Activated CD8-positive, alpha-beta memory T cell treated with anti-CD3 and anti-CD28 coated beads for 24 hours (primary cell): ENCODE data around the gene ZSCAN31.
A peak's percentile ranks its signal among the peaks of the same experiment; 100 is the strongest.
"Not testable (repeated sequence)": the region's sequence is repeated elsewhere in the genome, so short reads cannot be mapped to it uniquely, and the experiment has no call there.

Experiments used
- DNase-seq: peaks from one replicate; pipeline ENCODE4 v3.0.0-alpha.2; 2020

Gene ZSCAN31

DNA sequence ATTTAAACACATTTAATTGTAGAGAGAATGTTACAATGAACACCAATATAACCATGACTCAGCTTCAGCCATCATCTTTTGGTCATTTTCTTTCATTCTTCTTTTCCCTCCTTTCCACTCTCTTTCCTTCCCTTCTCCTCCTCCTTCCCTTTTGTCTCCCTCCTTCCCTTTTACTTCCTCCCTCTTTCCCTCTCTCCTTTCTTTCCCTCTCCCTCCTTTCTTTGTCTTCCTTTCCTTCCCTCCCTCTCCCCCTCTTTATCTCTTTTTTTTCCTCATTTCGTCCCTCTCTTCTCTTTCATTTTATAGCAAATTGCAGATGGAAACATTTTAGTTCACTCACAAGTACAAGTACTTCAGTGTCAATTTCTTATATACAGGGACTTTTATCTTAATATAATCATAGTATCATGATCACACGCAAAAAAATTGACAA, 15.6 kb upstream of the ZSCAN31 start:
- no peak for DNase-seq

DNA sequence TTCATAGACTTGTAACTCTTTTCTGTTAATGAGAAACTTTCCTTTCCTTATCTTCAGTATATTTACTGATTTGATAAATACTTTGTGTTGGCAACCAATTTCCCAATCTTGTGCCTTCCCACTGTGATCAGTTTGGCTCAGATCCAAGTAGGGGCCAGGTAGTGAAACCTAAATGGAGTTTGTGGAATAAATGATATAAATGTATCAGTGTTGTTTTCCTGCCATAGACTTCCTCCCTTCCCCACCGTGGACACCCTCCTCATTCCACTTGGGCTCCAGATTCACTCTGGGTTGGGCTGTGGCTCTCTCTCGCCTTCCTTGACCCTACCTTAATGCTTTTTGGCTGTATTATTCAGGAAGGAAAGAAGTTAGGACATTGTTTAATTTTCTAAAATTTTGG, 15.1 kb upstream of the ZSCAN31 start:
- DNase-seq = no peak

- peak; percentile 90 for DNase-seq
Measured at GRCh38 chr6:28349892-28350737, 14.2 kb upstream of the ZSCAN31 start, which contains the start of gene ZKSCAN3. ZKSCAN3 (plus strand) TSS chr6:28349947; CDS start chr6:28359587, 9,640 bp downstream.

GRCh38 chr6:28349344-28349891, 13.5 kb upstream of the ZSCAN31 start:
- no peak for DNase-seq

GRCh38 chr6:28347119-28347518, 11.2 kb upstream of the ZSCAN31 start:
- no peak for DNase-seq

GRCh38 chr6:28345201-28345600, 9.3 kb upstream of the ZSCAN31 start:
- no peak for DNase-seq

- no peak for DNase-seq
Measured at GRCh38 chr6:28343898-28344677, 8.1 kb upstream of the ZSCAN31 start.

- no peak for DNase-seq
Measured at GRCh38 chr6:28340310-28341095, 4.6 kb upstream of the ZSCAN31 start.

- no peak for DNase-seq
Measured at GRCh38 chr6:28337121-28337520, 1.2 kb upstream of the ZSCAN31 start.

- peak; percentile 60 for DNase-seq
Measured at GRCh38 chr6:28336284-28337120, 554 bp upstream of the ZSCAN31 start.

GRCh38 chr6:28335040-28335563, 846 bp downstream of the ZSCAN31 start:
- no peak for DNase-seq

GRCh38 chr6:28334286-28335039, 1.5 kb downstream of the ZSCAN31 start:
- DNase-seq = no peak

GRCh38 chr6:28333599-28334018, 2.3 kb downstream of the ZSCAN31 start:
- no peak for DNase-seq

DNA sequence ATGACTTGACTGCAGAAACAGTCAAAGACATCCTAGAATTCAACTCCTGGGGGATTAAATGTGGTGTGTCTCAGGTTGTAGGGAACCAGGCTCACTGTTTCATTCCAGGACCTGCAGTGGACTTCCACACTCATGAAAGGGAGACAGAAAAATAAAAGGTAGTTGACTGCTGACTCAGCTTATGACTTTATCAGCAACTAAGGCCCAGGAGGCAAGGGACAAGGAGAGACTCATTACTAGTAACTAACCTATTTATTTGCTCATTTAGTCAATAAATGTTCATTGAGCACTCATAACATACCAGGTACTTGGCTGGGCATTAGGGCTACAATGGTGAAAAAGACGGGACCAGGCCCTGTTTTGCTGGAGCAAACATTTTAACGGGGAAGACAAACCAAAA, 2.9 kb downstream of the ZSCAN31 start:
- DNase-seq = no peak

DNA sequence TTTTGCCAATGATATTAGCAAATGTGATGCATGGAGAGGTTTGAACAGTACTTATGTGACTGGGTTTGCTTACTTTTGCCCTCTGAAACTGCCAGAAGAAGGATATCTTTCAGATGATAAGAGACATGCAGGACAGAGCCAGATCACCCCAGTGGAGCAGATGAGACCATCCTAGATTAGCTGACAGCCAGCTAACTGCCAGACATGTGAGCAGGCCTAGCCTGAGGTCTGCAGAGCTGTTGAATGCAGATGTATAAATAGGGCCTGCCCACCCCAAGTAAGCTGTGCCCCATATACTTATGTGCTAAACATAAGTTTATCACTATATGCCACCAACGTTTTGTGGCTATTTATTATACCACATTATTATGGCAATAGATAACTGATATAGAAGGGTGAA, 5.9 kb downstream of the ZSCAN31 start:
- no peak for DNase-seq

- no peak for DNase-seq
Measured at GRCh38 chr6:28326371-28326948, 9.5 kb downstream of the ZSCAN31 start.

DNA sequence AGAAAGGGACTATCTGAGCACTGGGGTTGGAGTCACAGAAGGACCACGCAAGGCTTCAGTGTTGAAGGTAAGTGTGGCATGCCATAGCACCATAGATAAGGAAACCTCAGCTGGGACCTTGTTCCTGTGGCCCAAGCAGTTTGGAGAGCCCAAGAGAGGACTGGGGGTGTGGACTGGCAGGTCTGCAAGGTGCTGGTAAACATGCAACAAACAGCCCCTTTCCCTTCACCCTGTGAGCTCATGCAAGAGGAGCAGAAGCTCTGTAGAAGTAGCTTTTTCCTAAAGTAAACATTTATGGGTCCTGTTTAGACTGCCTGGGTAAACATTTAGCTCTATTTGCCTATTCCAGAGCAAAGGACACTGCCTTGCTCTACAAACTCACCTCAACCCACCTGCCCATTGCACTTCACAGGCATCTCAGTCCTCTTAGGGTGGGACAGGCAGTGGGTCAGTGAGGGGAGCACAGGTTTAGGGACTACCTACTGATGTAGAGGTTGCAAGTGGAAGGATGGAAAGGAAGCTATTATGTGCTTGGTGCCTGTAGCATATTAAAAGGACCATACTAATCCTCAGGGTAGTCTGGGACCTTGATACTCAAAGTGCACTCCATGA, 12.0 kb downstream of the ZSCAN31 start:
- DNase-seq = no peak

GRCh38 chr6:28322661-28323060, 13.3 kb downstream of the ZSCAN31 start:
- no peak for DNase-seq

GRCh38 chr6:28317866-28318265, 18.1 kb downstream of the ZSCAN31 start:
- not testable (repeated sequence) for DNase-seq

- no peak for DNase-seq
Measured at GRCh38 chr6:28315628-28316027, 20.3 kb downstream of the ZSCAN31 start.
